ENCODE results near the gene FER1L5. TPM values are rescaled to one million over a fixed set of nuclear protein-coding genes. Genes with fewer than 3 reads are reported as not detected.

The FER1L5 gene
- total RNA-seq, 2 experiments from 2014 or later = not detected

DNA sequence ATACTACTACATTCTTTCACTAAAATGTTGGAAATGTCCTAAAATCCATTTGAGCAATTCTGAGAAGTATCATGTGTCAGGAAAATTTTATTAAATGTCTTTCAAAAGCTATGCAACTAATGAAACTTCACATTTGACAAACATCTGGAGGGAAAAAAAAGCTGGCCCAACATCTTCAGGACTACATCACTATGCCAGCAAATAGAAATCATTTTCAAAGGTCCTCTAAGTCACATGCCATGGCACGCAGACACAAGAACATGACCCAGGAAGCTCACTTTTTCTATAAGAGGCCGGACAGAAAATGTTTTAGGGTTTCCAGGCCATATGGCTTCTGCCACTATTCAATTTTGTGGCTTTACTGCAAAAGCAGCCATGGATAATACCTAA is 16.0 kb upstream of the FER1L5 start:
- Histone ChIP-seq H3K27ac (ENCODE audit: low read depth, low read length, poor library complexity, severe bottlenecking) (no peak overlapping the region), H3K4me2 (ENCODE audit: low read length) (no peak overlapping the region), H3K4me1 (ENCODE audit: insufficient read depth, low read length, poor library complexity, severe bottlenecking) (no peaks in the 10 kb centered on the region), H2AFZ (ENCODE audit: low read length) (no peak overlapping the region), H3K4me3 (ENCODE audit: low read depth, low read length, poor library complexity, severe bottlenecking) (no peak overlapping the region), H3K9me3 (ENCODE audit: low read length) (no peaks in the 10 kb centered on the region), H4K20me1 (ENCODE audit: insufficient read depth, low read length) (no peaks in the 10 kb centered on the region), H3K36me3 (ENCODE audit: insufficient read depth, low read length) (peaks cover 76% of the 10 kb centered on the region), H3K9me2 (ENCODE audit: insufficient read depth, low read length) (no peaks in the 10 kb centered on the region), H3K79me2 (ENCODE audit: insufficient read depth, low read depth, low read length) (no peaks in the 10 kb centered on the region)
- DNase-seq (ENCODE audit: low spot score) = no peak
- ChIA-PET CTCF (ENCODE audit: unreplicated experiment) (no interaction called here), POLR2A (no interaction called here)
- intact Hi-C loops (cut with micrococcal nuclease; ENCODE audit: unreplicated experiment) = no loop called here
- BruUV-seq (replicated peaks) = no TSS peak
- TF ChIP-seq, protein P1, sequence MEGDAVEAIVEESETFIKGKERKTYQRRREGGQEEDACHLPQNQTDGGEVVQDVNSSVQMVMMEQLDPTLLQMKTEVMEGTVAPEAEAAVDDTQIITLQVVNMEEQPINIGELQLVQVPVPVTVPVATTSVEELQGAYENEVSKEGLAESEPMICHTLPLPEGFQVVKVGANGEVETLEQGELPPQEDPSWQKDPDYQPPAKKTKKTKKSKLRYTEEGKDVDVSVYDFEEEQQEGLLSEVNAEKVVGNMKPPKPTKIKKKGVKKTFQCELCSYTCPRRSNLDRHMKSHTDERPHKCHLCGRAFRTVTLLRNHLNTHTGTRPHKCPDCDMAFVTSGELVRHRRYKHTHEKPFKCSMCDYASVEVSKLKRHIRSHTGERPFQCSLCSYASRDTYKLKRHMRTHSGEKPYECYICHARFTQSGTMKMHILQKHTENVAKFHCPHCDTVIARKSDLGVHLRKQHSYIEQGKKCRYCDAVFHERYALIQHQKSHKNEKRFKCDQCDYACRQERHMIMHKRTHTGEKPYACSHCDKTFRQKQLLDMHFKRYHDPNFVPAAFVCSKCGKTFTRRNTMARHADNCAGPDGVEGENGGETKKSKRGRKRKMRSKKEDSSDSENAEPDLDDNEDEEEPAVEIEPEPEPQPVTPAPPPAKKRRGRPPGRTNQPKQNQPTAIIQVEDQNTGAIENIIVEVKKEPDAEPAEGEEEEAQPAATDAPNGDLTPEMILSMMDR (conservative IDR thresholded peaks at IDR 0.05; ENCODE audit: low read length) = no peak
- TF ChIP-seq EZH2phosphoT487 (IDR thresholded peaks at IDR 0.05; ENCODE audit: borderline replicate concordance, low read depth, low read length) = no peak

DNA sequence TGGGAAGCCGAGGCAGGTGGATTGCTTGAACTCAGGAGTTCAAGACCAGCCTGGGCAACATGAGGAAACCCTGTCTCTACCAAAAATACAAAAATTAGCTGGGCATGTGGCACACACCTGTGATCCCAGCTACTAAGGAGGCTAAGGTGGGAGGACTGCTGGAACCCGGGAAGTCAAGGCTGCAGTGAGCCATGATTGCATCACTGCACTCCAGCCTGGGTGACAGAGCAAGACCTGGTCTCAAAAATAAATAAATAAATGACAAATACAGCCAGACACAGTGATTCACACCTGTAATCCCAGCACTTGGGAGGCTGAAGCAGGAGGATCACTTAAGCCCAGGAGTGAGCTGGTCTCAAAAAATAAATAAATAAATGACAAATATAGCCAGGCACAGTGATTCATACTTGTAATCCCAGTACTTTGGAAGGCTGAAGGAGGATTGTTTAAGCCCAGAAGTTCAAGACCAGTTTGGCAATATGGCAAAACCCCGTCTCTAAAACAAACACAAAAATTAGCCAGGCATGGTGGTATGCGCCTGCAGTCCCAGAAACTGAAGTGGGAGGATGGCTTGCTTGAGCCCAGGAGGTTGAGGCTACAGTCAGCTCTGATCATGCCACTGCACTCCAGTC is 10.6 kb upstream of the FER1L5 start:
- ChIA-PET CTCF (ENCODE audit: unreplicated experiment) (no interaction called here), POLR2A (interaction anchor here (1.2 kb wide), 1 partner anchor 32 kb away, joined by 4 read pairs; no protein-coding TSS in a partner anchor)
- Histone ChIP-seq H3K79me2 (ENCODE audit: insufficient read depth, low read depth, low read length) (peaks cover 20% of the 10 kb centered on the region), H4K20me1 (ENCODE audit: insufficient read depth, low read length) (0 out of 2 replicates have a peak, but pooled peaks cover 7% of the 10 kb centered on the region), H3K9me2 (ENCODE audit: insufficient read depth, low read length) (no peaks in the 10 kb centered on the region), H3K9me3 (ENCODE audit: low read length) (no peaks in the 10 kb centered on the region), H3K4me2 (ENCODE audit: low read length) (no peak overlapping the region), H2AFZ (ENCODE audit: low read length) (no peak overlapping the region), H3K4me3 (ENCODE audit: low read depth, low read length, poor library complexity, severe bottlenecking) (no peak overlapping the region), H3K36me3 (ENCODE audit: insufficient read depth, low read length) (peaks cover 90% of the 10 kb centered on the region), H3K4me1 (ENCODE audit: insufficient read depth, low read length, poor library complexity, severe bottlenecking) (peaks cover 22% of the 10 kb centered on the region), H3K27ac (ENCODE audit: low read depth, low read length, poor library complexity, severe bottlenecking) (no peak overlapping the region)
- TF ChIP-seq, protein P1 (conservative IDR thresholded peaks at IDR 0.05; ENCODE audit: low read length) = no peak
- no peak for TF ChIP-seq EZH2phosphoT487 (IDR thresholded peaks at IDR 0.05; ENCODE audit: borderline replicate concordance, low read depth, low read length)
- BruUV-seq (replicated peaks) = no TSS peak
- no peak for DNase-seq (ENCODE audit: low spot score)
- intact Hi-C loops (cut with micrococcal nuclease; ENCODE audit: unreplicated experiment) = no loop called here

DNA sequence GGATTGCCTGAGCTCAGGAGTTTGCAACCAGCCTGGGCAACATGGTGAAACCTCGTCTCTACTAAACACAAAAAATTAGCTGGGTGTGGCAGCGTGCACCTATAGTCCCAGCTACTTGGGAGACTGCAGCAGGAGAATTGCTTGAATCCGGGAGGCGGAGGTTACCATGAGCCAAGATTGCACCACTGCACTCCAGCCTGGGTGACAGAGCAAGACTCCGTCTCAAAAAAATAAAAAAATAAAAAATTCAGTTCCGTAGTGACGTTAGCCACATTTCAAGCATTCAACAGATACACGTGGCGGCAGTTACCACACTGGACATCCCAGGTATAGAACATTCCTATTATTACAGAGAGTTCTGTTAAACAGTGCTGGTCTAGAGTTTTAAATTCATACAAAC is 8.9 kb upstream of the FER1L5 start:
- H3K36me3 ChIP-seq (ENCODE audit: insufficient read depth, low read length) = peaks cover 74% of the 10 kb centered on the region
- POLR2A ChIA-PET = no interaction called here
- H3K27ac ChIP-seq (ENCODE audit: low read depth, low read length, poor library complexity, severe bottlenecking) = no peak overlapping the region
- H3K9me2 ChIP-seq (ENCODE audit: insufficient read depth, low read length) = no peaks in the 10 kb centered on the region
- TF ChIP-seq EZH2phosphoT487 (IDR thresholded peaks at IDR 0.05; ENCODE audit: borderline replicate concordance, low read depth, low read length) = no peak
- TF ChIP-seq, protein P1 (conservative IDR thresholded peaks at IDR 0.05; ENCODE audit: low read length) = no peak
- no peak overlapping the region for H3K4me2 ChIP-seq (ENCODE audit: low read length)
- H3K79me2 ChIP-seq (ENCODE audit: insufficient read depth, low read depth, low read length) = peaks cover 29% of the 10 kb centered on the region
- H3K4me1 ChIP-seq (ENCODE audit: insufficient read depth, low read length, poor library complexity, severe bottlenecking) = peaks cover 29% of the 10 kb centered on the region
- H4K20me1 ChIP-seq (ENCODE audit: insufficient read depth, low read length) = 0 out of 2 replicates have a peak, but pooled peaks cover 7% of the 10 kb centered on the region
- H2AFZ ChIP-seq (ENCODE audit: low read length) = no peak overlapping the region
- no peak overlapping the region for H3K4me3 ChIP-seq (ENCODE audit: low read depth, low read length, poor library complexity, severe bottlenecking)
- no peak for DNase-seq (ENCODE audit: low spot score)
- intact Hi-C loops (cut with micrococcal nuclease; ENCODE audit: unreplicated experiment) = no loop called here
- no TSS peak for BruUV-seq (replicated peaks)
- CTCF ChIA-PET (ENCODE audit: unreplicated experiment) = no interaction called here
- H3K9me3 ChIP-seq (ENCODE audit: low read length) = no peaks in the 10 kb centered on the region
